Measurements from ENCODE around the gene USP32.
"Not testable (repeated sequence)": the region's sequence is repeated elsewhere in the genome, so short reads cannot be mapped to it uniquely, and the experiment has no call there.

The USP32 gene

DNA sequence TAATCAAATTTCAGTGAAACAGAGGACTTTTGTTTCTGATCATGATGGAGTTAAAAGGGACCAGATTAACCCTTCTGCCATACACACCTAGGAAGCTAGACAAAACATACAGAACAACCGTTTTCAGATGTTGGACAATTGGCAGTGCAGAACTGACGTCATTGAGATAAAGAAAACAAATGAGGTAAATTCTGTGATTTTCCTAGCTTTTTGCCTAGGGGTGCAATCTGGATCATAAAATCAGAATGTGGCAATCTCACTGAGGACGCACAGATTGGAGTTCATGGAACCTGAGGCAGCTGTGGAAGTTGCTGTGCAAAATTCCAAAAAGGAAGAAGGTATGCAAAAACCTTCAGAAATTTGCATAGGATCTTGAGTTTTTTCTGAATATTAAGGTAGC is 15.0 kb upstream of the USP32 start:
- DNase-seq, result no peak

DNA sequence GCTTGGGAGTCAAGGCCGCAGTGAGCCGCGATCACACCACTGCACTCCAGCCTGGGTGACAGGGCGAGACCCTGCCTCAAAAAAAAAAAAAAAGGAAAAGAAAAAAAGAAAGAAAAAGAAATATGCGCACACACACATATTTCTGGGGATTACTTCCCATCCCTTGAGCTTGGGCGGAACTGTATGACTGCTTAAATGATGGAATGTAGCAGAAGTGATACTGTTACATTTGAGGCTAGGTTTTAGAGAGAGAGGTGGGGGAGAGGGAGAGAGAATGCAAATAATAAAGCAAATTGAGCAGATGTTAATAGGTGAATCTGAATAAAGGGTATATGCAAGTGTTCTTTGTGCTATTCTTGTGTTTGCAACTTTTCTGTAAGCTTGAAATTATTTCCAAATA is 12.0 kb upstream of the USP32 start:
- DNase-seq, result no peak

DNA sequence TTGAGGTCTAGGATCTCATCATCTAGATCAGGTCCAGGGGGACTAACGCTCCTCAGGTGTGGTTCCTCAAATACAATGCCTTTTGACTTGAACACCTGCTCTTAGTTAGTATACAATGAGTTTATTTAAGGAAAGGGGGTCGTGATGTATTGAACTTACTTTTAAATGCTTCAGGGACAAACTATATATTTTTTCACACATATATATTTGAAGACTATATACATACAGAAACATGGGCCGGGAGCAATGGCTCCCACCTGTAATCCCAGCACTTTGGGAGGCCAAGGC is 11.5 kb upstream of the USP32 start:
- DNase-seq, result no peak

DNA sequence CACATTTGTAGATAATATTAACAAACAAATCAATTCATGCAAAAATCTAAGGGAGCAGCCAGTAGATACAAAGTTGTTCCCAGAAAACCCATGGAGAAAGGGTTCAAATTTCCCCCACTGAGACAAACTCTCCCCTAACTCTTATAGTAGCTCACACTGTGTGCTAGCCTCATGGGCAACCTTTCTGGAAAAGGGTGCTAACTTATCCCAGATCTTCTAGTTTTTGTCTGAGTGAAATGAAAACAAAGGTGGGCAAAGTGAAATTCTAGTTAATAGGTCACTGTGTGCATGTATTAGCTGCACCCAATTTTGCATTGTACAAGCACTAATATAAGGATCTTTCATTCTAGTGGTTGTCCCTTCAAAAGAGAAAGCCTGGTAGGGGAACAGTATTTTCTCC is 9.9 kb upstream of the USP32 start:
- DNase-seq, result no peak

DNA sequence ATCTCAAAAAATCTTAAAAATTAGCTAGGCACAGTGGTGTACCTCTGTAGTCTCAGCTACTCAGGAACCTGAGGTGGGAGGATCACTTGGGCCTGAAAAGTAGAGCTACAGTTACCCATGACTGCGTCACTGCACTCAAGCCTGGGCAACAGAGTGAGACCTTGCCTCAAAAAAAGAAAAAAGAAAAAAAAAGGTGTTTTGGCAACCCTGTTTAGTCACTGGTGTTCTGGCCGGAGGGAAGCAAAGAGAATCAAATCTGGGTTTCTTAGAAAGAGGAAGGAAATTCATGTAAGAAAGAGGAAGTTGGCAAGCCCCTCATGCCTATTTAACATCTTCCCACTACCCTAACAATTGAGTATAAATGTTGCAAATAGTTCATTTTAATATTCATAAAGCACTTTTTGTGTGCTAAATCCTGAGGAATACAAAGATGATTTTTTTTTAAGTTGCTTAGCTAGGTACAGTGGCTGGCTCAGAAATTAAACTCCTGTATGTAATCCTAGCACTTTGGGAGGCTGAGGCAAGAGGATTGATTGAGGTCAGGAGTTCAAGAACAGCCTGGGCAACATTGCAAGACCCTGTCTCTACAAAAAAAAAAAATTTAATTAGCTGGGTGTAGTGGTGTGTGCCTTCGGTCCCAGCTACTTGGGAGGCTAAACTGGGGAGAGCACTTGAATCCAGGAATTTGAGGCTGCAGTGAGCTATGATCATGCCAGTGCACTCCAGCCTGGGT is 6.5 kb upstream of the USP32 start:
- no peak for DNase-seq

DNA sequence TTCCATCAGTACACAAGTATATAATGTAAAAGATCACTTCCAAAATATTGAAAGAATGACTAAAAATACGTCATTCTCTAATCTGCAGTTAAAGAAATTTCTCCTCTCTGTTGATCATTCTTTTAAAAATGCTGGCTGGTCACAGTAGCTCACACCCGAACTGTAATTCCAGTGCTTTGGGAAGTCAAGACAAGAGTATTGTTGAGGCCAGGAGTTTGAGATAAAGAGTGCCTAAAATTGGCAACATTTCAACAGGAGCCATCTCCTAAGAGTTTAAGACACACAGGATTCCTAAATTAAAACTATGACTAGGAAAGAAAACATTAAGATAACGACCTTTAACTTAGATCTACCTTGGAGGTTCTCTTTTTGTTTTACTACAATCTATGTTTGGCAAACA is 4.5 kb upstream of the USP32 start:
- DNase-seq, result no peak

DNA sequence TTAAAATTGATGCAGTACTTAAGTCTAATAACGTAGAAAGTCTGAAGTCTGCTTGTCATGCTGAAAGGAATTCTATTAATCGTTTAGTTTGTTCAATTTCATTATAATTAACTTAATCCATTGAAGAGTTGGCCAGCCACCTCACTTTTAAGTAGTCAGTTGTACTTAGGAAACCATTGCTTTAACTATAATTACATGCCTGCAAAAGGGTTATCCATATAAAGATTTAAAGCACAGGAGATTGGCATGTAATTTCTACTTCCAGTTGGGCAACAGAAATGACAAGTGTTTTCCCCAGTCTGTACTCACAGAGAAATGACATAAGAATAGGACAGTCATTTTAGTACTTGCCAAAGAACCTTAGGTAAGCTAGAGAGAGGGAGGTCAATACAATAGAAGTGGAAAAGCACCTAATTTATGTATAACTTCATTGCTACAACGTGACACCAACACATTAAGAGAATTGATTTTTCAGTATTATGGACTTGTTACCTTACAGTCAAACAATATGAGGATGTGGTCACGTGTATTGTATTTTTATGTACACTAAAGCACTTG is 3.7 kb upstream of the USP32 start:
- no peak for DNase-seq

DNA sequence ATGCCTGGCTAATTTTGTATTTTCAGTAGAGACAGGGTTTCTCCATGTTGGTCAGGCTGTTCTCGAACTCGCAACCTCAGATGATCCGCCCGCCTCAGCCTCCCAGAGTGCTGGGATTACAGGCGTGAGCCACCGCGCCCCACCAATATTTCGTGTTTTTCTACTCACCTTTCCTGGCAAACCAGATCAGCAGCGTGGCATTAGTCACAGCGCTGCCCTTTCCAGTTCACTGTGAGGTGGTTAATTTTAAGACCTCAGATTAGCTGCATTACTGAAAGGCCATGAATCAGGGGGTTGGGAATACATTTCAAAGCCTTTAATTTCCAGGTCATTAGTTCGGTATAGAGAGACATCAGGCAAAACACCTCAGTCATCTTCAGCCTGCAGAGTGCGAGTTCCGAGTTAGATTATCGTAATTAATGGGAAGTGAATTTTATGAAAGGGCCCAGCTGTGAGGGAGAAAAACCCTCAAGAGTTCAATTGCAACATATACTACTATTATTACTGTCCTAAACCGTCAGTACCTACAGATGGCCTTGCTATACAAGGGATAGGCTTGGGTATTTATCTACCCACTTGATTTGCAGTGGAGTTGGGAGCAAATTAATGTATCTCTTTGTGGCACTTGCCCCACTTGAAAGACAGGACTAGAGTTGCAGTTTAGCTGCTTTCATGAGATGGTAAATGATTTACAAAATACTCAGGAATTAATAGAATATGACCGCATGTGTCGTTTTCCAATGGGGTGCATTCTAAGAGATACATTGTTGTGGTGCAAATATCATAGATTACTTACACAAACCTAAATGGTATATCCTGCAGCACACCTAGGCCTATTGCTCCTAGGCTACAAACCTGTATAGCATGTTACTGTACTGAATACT is 2.1 kb upstream of the USP32 start:
- no peak for DNase-seq

DNA sequence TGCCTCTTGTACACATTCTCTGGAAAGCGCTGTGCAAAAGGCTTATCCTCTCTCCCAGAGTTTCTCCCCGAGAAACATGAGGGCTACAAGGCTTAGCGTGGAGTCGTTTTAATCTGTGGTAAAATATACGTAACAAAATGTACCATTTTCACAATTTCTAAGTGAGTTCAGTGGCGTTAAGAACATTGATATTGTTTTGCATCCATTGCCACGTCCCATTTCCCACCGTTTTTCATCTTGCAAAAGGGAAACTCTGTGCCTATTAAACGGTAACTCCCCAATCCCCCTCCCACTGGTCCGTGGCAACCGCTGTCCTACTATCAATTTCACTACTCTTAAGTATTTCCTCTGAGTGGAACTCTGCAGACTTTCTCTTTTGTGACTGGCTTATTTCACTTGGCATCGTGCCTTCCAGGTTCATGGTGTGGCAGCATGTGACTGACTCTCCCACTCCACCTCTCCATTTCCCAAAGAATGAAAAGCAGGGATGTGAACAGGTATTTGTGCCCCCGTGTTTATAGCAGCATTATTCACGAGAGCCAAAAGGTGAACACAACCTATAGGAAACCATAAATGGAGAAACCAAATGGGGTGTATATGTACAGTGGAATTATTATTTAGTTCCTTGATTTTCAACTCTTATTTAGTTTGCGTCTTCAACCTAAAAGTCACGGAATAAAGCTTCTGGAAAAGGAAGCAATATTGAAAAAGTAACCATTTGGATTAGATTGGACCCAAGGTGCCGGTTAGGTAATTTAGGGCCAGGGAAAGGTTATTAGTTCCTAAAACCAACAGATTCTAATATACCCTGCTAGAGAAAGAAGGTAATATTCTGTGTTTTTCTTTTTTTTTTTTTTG is 1.1 kb upstream of the USP32 start:
- DNase-seq, result peak; percentile 74

DNA sequence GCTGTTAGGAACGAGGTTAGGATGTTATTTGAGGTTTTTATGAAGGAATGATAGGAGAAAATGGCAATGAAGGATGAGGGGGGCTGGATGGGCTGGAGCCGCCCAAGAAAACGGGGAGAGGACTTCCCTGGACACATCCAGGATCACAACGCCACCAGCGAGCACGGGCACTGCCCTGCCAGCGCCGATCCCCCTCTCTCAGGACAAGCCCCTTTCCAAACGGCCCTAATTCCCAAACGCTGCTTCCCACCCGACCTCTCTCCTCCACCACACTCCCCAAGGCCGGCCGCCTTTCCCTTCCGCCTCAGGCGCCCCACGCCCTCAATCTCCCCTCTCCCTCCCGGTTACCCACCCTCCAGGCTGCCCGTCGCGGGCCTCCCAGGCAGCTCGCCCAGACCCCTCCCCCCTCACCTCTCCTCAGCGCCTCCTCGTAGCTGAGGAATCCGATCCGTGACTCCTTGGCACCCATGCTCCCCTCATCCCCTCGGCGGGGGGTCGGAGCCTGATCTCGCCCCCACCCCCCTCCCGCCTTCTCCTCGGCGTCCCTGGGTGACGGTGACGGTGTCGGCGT is 377 bp downstream of the USP32 start:
- no peak for DNase-seq

DNA sequence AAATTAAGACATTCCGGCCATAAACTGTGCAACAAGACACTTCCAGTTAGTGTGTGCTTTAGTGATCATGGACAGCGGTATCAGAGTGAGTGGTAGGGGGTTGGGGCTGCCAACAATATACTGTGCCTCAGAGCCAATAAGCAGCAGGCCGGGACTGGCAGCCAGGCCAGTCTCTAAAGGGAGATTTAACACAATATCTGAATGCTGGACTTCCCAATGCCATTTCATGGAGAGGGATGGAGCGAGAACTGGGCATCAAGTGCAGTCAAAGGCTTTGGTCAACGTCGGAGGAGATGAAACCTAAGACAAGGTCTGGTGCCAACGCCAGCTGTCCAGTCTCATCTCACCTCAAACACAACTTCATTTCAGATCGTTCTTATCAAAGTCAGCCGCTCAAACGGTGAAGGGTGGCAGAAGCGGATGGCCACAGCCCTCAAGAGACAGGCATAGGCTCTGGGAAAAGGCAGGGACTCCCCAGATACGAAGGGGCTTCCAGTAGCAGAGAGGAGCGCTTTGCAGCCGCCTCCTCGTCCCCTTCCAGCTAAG is 935 bp downstream of the USP32 start:
- DNase-seq, result peak; percentile 63

DNA sequence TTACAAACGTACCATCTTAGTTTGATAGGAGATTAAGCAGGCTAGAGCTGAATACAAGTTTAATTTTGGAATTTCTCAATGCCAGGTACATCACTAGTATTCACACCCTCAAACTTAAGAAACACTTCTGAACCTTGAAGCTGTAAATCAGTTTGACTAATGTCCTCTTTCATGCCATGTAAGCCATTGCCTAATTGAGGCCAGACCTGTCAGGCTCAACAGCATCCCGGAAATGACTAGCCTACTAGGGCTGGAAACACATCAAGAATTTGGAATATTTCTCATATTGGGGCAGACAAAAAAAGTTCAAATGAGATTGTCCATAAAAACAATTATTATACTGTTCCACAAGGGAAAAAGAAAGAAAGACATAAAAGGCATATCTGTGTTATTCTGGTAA is 1.7 kb downstream of the USP32 start:
- DNase-seq, result peak; percentile 15

DNA sequence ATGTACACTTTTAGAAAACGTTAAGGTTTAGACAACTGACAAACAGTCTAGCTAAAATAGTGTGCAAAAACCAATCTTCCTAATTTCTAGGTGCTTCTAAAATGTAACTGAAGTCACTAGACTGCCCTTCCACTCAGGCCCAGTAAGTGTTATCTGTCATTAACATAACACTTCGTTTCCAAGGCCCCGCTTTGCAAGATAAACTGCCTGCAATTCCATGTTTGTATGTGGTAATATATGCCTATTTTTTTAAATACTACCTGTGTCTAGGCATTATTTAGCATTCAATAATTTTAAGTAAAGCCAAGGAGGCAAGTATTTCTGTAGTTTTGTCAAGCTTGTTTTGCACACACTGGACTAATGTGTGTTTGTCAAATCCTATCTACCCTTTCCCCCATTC is 3.2 kb downstream of the USP32 start:
- DNase-seq, result no peak

DNA sequence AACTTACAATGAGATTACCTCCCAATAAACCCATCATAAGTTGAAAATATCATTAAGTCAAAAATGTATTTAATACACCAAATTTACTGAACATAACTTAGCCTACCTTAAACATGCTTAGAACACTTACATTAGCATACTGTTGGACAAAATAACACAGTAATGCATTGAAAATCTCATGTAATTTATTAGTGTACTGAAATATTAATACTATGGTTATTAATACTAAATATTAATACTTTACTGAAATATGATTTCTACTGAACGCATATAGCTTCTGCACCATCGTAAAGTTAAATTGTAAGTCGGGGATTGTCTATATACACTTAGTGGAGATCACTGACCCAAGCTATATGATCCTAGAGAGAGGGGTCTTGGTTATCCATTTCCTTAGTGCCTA is 4.3 kb downstream of the USP32 start:
- no peak for DNase-seq

DNA sequence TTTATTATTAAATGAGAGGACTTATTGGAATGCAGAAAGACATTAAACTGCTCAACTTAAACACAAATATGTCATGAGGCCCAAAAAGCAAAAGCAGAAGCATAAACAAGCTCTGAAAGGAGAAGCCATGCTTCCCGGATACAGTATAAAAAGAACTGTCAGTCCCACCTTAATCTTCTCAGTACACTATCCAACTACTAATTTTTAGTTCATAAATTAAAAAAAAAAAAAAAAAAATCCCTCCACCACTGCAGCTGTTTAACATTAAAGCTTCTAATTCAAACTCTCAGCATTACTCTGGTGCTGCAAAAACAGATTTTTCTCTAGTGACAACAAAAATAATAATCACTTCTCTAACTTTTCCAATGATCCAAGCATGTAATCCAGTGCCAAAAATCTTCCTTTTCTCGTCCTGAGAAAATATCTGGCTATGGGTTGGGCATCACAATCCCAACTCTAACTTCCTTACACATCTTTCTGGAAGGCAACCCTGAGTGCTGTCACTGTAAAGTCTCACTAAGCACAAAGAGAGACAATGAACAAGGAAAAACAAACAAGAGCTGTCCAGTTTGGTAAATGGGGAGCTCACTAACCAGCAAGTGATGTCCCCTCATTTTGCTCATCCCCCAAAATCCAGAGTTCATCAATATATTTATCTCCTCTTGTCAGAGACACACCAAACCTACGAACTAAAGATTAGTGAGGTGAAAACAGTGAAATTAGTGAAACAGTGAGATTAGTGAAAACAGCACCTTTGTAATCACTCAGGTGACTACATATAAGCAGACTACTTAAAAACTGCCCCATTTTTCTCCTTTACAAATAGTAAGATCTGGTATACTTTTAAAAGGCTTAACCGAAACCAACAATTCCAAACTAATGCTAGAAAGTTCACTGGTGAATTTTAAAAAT is 5.5 kb downstream of the USP32 start:
- no peak for DNase-seq

DNA sequence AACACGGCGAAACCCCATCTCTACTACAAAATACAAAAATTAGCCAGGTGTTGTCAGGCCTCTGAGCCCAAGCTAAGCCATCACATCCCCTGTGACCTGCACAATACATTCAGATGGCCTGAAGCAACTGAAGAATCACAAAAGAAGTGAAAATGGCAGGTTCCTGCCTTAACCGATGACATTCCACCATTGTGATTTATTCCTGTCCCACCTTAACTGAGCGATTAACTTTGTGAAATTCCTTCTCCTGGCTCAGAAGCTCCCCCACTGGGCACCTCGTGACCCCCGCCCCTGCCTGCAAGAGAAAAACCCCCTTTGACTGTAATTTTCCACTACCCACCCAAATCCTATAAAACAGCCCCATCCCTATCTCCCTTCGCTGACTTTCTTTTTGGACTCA is 7.0 kb downstream of the USP32 start:
- DNase-seq, result not testable (repeated sequence)

DNA sequence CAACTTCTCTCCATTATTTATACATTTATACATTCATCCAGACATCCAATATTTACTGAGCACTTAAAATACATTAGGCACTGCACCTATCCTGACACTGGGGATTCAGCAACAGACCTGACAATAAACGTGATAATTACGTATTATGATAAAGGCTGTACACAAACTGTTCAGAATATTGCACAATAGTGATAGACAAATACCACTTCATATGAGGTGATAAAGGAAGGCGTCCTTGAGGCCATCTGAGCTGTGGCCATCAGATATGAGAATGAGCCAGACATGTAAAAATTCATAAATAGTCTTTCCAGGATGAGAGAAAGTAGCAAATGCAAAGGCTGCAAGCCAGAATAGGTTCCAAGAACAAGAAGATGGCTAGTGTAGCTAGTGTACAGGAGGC is 8.6 kb downstream of the USP32 start:
- DNase-seq, result no peak

DNA sequence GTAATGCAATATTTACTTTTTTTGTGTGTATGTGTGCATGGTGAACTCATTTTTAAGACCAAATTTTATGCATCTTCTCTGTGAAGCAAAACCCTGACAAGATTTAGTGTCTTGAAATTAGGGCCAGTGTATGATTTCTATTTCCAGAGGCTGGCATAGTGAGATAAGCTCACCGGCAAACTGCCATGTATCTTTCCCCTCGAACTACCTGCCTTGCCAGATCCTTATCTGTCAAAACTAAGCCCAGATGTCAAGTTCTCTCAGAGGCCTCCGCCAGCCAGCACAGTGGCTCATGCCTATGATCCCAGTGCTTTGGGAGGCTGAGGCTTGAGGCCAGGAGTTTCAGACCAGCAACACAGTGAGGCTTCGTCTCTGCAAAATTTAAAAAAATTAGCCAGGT is 10.0 kb downstream of the USP32 start:
- no peak for DNase-seq

DNA sequence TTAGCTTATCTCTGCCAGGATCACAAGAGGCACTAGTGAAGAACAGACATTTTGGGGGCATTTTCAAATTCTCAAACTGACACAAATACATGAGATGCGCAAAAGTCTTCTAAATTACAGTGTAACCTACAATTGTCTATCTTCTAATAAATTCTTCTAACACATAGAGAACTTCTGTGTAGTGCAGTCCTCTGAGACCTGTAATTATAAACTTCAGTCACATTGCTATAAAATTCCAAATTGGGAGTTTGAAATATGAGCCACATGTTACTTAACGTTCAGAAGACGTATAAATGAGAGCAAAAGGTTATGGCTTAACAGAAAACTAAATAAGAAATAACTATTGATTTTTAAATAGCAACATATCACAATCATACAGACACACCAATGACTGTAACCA is 12.5 kb downstream of the USP32 start:
- not testable (repeated sequence) for DNase-seq

DNA sequence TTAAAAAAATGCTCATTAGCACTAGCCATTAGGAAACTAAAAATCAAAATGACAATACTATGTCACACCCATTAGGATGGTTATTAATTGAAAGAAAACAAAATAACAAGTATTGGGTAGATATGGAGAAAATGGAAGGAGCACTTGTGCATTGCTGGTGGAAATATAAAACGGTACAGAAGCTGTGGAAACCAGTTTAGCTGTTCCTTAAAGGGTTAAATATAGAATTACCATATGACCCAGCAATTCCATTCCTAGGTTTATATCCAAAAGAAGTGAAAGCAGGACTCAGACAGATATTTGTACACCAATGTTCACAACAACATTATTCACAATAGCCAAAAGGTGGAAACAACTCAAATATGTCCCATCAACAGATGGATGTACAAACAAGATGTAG is 13.7 kb downstream of the USP32 start:
- DNase-seq, result not testable (repeated sequence)

DNA sequence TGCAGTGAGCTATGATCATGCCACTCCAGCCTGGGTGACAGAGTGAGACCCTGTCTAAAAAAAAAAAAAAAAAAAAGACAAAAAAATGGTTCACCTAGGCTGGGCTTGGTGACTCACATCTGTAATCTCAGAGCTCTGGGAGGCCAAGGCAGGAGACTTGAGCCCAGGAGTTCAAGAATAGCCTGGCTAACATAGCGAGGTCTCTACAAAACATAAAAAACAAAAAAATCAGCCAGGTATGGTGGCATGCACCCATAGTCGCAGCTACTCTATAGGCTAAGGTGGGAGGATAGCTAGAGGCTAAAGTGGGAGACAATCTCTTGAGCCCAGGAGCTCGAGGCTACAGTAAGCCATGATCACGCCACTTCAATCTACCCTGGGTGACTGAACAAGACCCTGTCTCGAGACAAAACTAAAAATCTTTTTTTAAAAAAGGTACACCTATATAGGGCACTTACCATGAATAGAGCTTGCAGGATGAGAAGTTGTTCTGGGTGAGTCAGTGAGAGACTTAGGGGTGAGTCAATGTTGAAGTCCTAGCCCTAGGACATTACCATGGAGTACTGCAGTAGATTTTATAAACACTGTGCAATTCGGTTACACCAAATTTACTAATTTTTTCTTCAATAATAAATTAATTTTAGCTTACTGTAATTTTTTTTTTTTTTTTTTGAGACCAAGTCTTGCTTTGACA is 19.0 kb downstream of the USP32 start:
- no peak for DNase-seq
